Measurements from ENCODE around the gene GARS1.

GARS1 gene

GRCh38 chr7:30648744-30649540, 54.3 kb downstream of the GARS1 start:
- ChIA-PET CTCF (interaction anchor here (0.9 kb wide), 1 partner anchor 68 kb away, joined by 3 read pairs; no protein-coding TSS in a partner anchor), POLR2A (no interaction called here)

GRCh38 chr7:30649717-30650420, 55.2 kb downstream of the GARS1 start:
- Histone ChIP-seq H3K27ac (ENCODE audit: extremely low read depth, low read depth, low read length) (no peak overlapping the region), H3K36me3 (ENCODE audit: control insufficient read depth in 2 of 2, insufficient read depth in 1 of 2, low read length in 2 of 2) (no peaks in the 10 kb centered on the region), H3K4me1 (ENCODE audit: control insufficient read depth, insufficient read depth, low read length) (peaks cover 2% of the 10 kb centered on the region; the same call in 1 of the 2 replicates), H3K9me3 (ENCODE audit: control insufficient read depth, insufficient read depth, low read depth, low read length) (no peaks in the 10 kb centered on the region), H3K4me3 (ENCODE audit: low read depth, low read length) (no peak overlapping the region)
- POLR2A ChIA-PET, result no interaction called here
- CTCF ChIA-PET, result no interaction called here
- TF ChIP-seq PRDM1 (tag by site-specific recombination; IDR thresholded peaks at IDR 0.05) (no peak), TSHZ1 (tag by site-specific recombination; IDR thresholded peaks at IDR 0.05; ENCODE audit: borderline replicate concordance) (no peak), ZNF16 (tag by site-specific recombination; IDR thresholded peaks at IDR 0.05; ENCODE audit: low read depth) (no peak), RBAK (tag by site-specific recombination; IDR thresholded peaks at IDR 0.05) (no peak), HOXC10 (CRISPR knock-in tag; IDR thresholded peaks at IDR 0.05) (no peak), ZNF629 (tag by site-specific recombination; IDR thresholded peaks at IDR 0.05) (no peak), ZNF423 (tag by site-specific recombination; IDR thresholded peaks at IDR 0.05) (no peak), ZNF626 (tag by site-specific recombination; IDR thresholded peaks at IDR 0.05) (no peak), CTCF (tag by site-specific recombination; IDR thresholded peaks at IDR 0.05) (no peak), ZNF610 (tag by site-specific recombination; IDR thresholded peaks at IDR 0.05; ENCODE audit: borderline replicate concordance) (no peak), ZNF404 (tag by site-specific recombination; IDR thresholded peaks at IDR 0.05) (no peak)

More at GRCh38 chr7:30648744-30649540, 54.3 kb downstream of the GARS1 start:
- TF ChIP-seq ZBTB44 (tag by site-specific recombination; IDR thresholded peaks at IDR 0.05) (no peak), ZNF645 (tag by site-specific recombination; IDR thresholded peaks at IDR 0.05) (no peak), ZNF514 (tag by site-specific recombination; IDR thresholded peaks at IDR 0.05) (no peak), ZNF48 (tag by site-specific recombination; IDR thresholded peaks at IDR 0.05) (no peak), ZIC2 (tag by site-specific recombination; IDR thresholded peaks at IDR 0.05) (no peak), OVOL3 (tag by site-specific recombination; IDR thresholded peaks at IDR 0.05) (no peak), ZEB2 (tag by site-specific recombination; IDR thresholded peaks at IDR 0.05) (no peak), ZNF248 (tag by site-specific recombination; IDR thresholded peaks at IDR 0.05) (no peak), ZSCAN23 (tag by site-specific recombination; IDR thresholded peaks at IDR 0.05) (no peak), SALL2 (tag by site-specific recombination; IDR thresholded peaks at IDR 0.05; ENCODE audit: borderline replicate concordance) (no peak), ZNF639 (tag by site-specific recombination; IDR thresholded peaks at IDR 0.05) (no peak), ZNF473 (tag by site-specific recombination; IDR thresholded peaks at IDR 0.05) (no peak), ZNF768 (tag by site-specific recombination; IDR thresholded peaks at IDR 0.05) (no peak), ZNF580 (tag by site-specific recombination; IDR thresholded peaks at IDR 0.05) (no peak), HOXA7 (CRISPR knock-in tag; IDR thresholded peaks at IDR 0.05; ENCODE audit: borderline replicate concordance) (no peak), ZNF223 (tag by site-specific recombination; IDR thresholded peaks at IDR 0.05) (no peak)
- no peak overlapping the region for H3K27ac ChIP-seq (ENCODE audit: extremely low read depth, low read depth, low read length)
- no peak overlapping the region for H3K4me3 ChIP-seq (ENCODE audit: low read depth, low read length)
- H3K4me1 ChIP-seq (ENCODE audit: control insufficient read depth, insufficient read depth, low read length), result peaks cover 2% of the 10 kb centered on the region; the same call in 1 of the 2 replicates
- H3K9me3 ChIP-seq (ENCODE audit: control insufficient read depth, insufficient read depth, low read depth, low read length), result no peaks in the 10 kb centered on the region
- H3K36me3 ChIP-seq (ENCODE audit: control insufficient read depth in 2 of 2, insufficient read depth in 1 of 2, low read length in 2 of 2), result no peaks in the 10 kb centered on the region
